Measurements from ENCODE around the gene TARDBP.

Gene TARDBP

GRCh38 chr1:11042995-11043874 lies 30.8 kb downstream of the TARDBP start:
- no peaks in the 10 kb centered on the region for H3K79me2 ChIP-seq (ENCODE audit: control insufficient read depth, low read length)
- H3K4me1 ChIP-seq (ENCODE audit: control insufficient read depth, low read length): no peaks in the 10 kb centered on the region
- no peak overlapping the region for H3K4me2 ChIP-seq (ENCODE audit: low read length)
- H4K20me1 ChIP-seq (ENCODE audit: control insufficient read depth, insufficient read depth, low read depth, low read length): no peaks in the 10 kb centered on the region
- H3K27ac ChIP-seq (ENCODE audit: low read depth, low read length): no peak overlapping the region
- no peaks in the 10 kb centered on the region for H3F3A ChIP-seq (ENCODE audit: control insufficient read depth, insufficient read depth)
- 0 out of 2 replicates have a peak, but pooled peaks cover 3% of the 10 kb centered on the region for H3K9me2 ChIP-seq (replicated peaks; ENCODE audit: control insufficient read depth, low read length)
- no peaks in the 10 kb centered on the region for H3K9me3 ChIP-seq (ENCODE audit: control insufficient read depth, insufficient read depth, low read length)
- H3K27me3 ChIP-seq (ENCODE audit: control insufficient read depth, low read length): no peaks in the 10 kb centered on the region
- TF ChIP-seq EZH2phosphoT487 (IDR thresholded peaks at IDR 0.05; ENCODE audit: borderline replicate concordance, low read length) (no peak), CTCF (IDR thresholded peaks at IDR 0.05; ENCODE audit: low read depth, low read length, poor library complexity, severe bottlenecking) (no peak)
- no peak overlapping the region for H3K4me3 ChIP-seq (ENCODE audit: low read length)
- no peaks in the 10 kb centered on the region for H3K36me3 ChIP-seq (ENCODE audit: control insufficient read depth, low read length)

- Histone ChIP-seq H3K9me2 (replicated peaks; ENCODE audit: control insufficient read depth, low read length) (0 out of 2 replicates have a peak, but pooled peaks cover 3% of the 10 kb centered on the region), H3K9me3 (ENCODE audit: control insufficient read depth, insufficient read depth, low read length) (no peaks in the 10 kb centered on the region), H3K4me3 (ENCODE audit: low read length) (no peak overlapping the region), H3K36me3 (ENCODE audit: control insufficient read depth, low read length) (no peaks in the 10 kb centered on the region), H4K20me1 (ENCODE audit: control insufficient read depth, insufficient read depth, low read depth, low read length) (no peaks in the 10 kb centered on the region), H3F3A (ENCODE audit: control insufficient read depth, insufficient read depth) (no peaks in the 10 kb centered on the region), H3K27me3 (ENCODE audit: control insufficient read depth, low read length) (no peaks in the 10 kb centered on the region), H3K79me2 (ENCODE audit: control insufficient read depth, low read length) (no peaks in the 10 kb centered on the region), H3K27ac (ENCODE audit: low read depth, low read length) (no peak overlapping the region), H3K4me1 (ENCODE audit: control insufficient read depth, low read length) (no peaks in the 10 kb centered on the region), H3K4me2 (ENCODE audit: low read length) (no peak overlapping the region)
- TF ChIP-seq EZH2phosphoT487 (IDR thresholded peaks at IDR 0.05; ENCODE audit: borderline replicate concordance, low read length) (no peak), CTCF (IDR thresholded peaks at IDR 0.05; ENCODE audit: low read depth, low read length, poor library complexity, severe bottlenecking) (no peak)
Measured at GRCh38 chr1:11044086-11044848, 31.8 kb downstream of the TARDBP start.

- H3K79me2 ChIP-seq (ENCODE audit: control insufficient read depth, low read length): no peaks in the 10 kb centered on the region
- no peaks in the 10 kb centered on the region for H4K20me1 ChIP-seq (ENCODE audit: control insufficient read depth, insufficient read depth, low read depth, low read length)
- H3K4me1 ChIP-seq (ENCODE audit: control insufficient read depth, low read length): no peaks in the 10 kb centered on the region
- no peak overlapping the region for H3K4me2 ChIP-seq (ENCODE audit: low read length)
- H3K4me3 ChIP-seq (ENCODE audit: low read length): no peak overlapping the region
- no peaks in the 10 kb centered on the region for H3K36me3 ChIP-seq (ENCODE audit: control insufficient read depth, low read length)
- no peak for TF ChIP-seq CTCF (IDR thresholded peaks at IDR 0.05; ENCODE audit: low read depth, low read length, poor library complexity, severe bottlenecking)
- no peak for TF ChIP-seq EZH2phosphoT487 (IDR thresholded peaks at IDR 0.05; ENCODE audit: borderline replicate concordance, low read length)
- 0 out of 2 replicates have a peak, but pooled peaks cover 3% of the 10 kb centered on the region for H3K9me2 ChIP-seq (replicated peaks; ENCODE audit: control insufficient read depth, low read length)
- no peaks in the 10 kb centered on the region for H3K9me3 ChIP-seq (ENCODE audit: control insufficient read depth, insufficient read depth, low read length)
- no peak overlapping the region for H3K27ac ChIP-seq (ENCODE audit: low read depth, low read length)
- no peaks in the 10 kb centered on the region for H3K27me3 ChIP-seq (ENCODE audit: control insufficient read depth, low read length)
- no peaks in the 10 kb centered on the region for H3F3A ChIP-seq (ENCODE audit: control insufficient read depth, insufficient read depth)
Measured at GRCh38 chr1:11044849-11045427, 32.5 kb downstream of the TARDBP start.

Measured in DOHH2 (cell line).